ENCODE measurements around the gene ABCC5.

- TF ChIP-seq CTCF (IDR thresholded peaks at IDR 0.05) (no peak), POLR2A (IDR thresholded peaks at IDR 0.05) (no peak)
Measured at GRCh38 chr3:183981990-183982644, 35.6 kb downstream of the ABCC5 start.
